ENCODE data around the gene DIAPH1.

GRCh38 chr5:141636413-141637122 is 17.8 kb upstream of the DIAPH1 start, which contains the start of the genes HDAC3 and RELL2:
- peak in 3 of 4 donors; percentile 92 to 96 (median 93) for TF ChIP-seq POLR2A (IDR thresholded peaks at IDR 0.05)
- peak in 1 of 6 experiments; percentile 10 for TF ChIP-seq CTCF (IDR thresholded peaks at IDR 0.05)
